ENCODE data around the gene GDAP1L1.
"Not testable (repeated sequence)": the region's sequence is repeated elsewhere in the genome, so short reads cannot be mapped to it uniquely, and the experiment has no call there.

GDAP1L1 gene

GRCh38 chr20:44231713-44232468 lies 15.2 kb upstream of the GDAP1L1 start:
- H3K27ac ChIP-seq (ENCODE audit: insufficient read depth, low read length, poor library complexity, severe bottlenecking) = no peak overlapping the region
- DNase-seq = no peak
- H3K4me3 ChIP-seq (ENCODE audit: insufficient read depth, low read depth, low read length, poor library complexity, severe bottlenecking) = no peak overlapping the region
- no peaks in the 10 kb centered on the region for H3K27me3 ChIP-seq (replicated peaks; ENCODE audit: control insufficient read depth, insufficient read depth, low read length, poor library complexity, severe bottlenecking)
- H3K9me3 ChIP-seq (ENCODE audit: control insufficient read depth, low read length) = no peaks in the 10 kb centered on the region
- H3K4me1 ChIP-seq (ENCODE audit: control insufficient read depth, insufficient read depth, low read length, poor library complexity, severe bottlenecking) = no peaks in the 10 kb centered on the region
- H3K36me3 ChIP-seq (ENCODE audit: control insufficient read depth, insufficient read depth, low read length) = no peaks in the 10 kb centered on the region

GRCh38 chr20:44232469-44232856 lies 14.6 kb upstream of the GDAP1L1 start:
- not testable (repeated sequence) for H3K9me3 ChIP-seq (ENCODE audit: control insufficient read depth, low read length); H3K36me3 ChIP-seq (ENCODE audit: control insufficient read depth, insufficient read depth, low read length); H3K27me3 ChIP-seq (replicated peaks; ENCODE audit: control insufficient read depth, insufficient read depth, low read length, poor library complexity, severe bottlenecking); H3K4me1 ChIP-seq (ENCODE audit: control insufficient read depth, insufficient read depth, low read length, poor library complexity, severe bottlenecking); H3K4me3 ChIP-seq (ENCODE audit: insufficient read depth, low read depth, low read length, poor library complexity, severe bottlenecking); DNase-seq; H3K27ac ChIP-seq (ENCODE audit: insufficient read depth, low read length, poor library complexity, severe bottlenecking)

GRCh38 chr20:44233436-44234016 lies 13.6 kb upstream of the GDAP1L1 start:
- no peak for DNase-seq
- Histone ChIP-seq H3K9me3 (ENCODE audit: control insufficient read depth, low read length) (no peaks in the 10 kb centered on the region), H3K27ac (ENCODE audit: insufficient read depth, low read length, poor library complexity, severe bottlenecking) (no peak overlapping the region), H3K4me3 (ENCODE audit: insufficient read depth, low read depth, low read length, poor library complexity, severe bottlenecking) (no peak overlapping the region), H3K4me1 (ENCODE audit: control insufficient read depth, insufficient read depth, low read length, poor library complexity, severe bottlenecking) (no peaks in the 10 kb centered on the region), H3K36me3 (ENCODE audit: control insufficient read depth, insufficient read depth, low read length) (no peaks in the 10 kb centered on the region), H3K27me3 (replicated peaks; ENCODE audit: control insufficient read depth, insufficient read depth, low read length, poor library complexity, severe bottlenecking) (no peaks in the 10 kb centered on the region)

DNA sequence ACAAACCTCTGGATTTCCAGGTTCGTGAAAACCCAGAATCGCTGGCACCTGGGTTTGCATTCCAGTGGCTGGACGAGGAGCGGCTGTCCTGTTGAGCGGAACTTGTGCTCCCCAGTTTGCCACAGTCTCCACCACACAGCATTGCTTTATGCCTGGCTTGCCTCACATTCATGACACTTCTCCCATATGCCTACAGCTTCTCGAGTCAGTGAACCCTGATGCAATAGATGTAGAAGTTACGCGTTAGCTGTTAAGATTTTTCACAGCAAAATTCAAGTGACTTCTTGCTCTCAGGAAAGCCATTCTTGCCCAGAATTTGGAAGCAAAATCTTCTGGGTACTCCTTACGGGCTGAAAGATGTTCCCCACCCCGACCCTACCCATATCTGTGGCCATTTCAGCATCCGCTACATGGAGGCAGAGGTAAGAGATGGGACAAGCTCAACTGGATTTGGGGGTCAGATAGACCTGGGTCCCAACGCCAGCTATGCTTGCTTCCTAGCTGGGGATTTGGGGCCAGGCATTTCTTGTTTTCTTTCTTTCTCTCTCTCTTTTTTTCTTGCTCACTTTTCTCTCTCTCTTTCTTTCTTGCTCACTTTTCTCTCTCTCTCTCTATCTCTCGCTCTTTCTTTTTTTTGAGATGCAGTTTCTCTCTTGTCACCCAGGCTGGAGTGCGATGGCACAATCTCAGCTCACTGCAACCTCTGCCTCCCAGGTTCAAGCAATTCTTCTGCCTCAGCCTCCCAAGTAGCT lies 12.4 kb upstream of the GDAP1L1 start:
- no peak for DNase-seq
- no peak overlapping the region for H3K4me3 ChIP-seq (ENCODE audit: insufficient read depth, low read depth, low read length, poor library complexity, severe bottlenecking)
- H3K27ac ChIP-seq (ENCODE audit: insufficient read depth, low read length, poor library complexity, severe bottlenecking) = no peak overlapping the region
- H3K36me3 ChIP-seq (ENCODE audit: control insufficient read depth, insufficient read depth, low read length) = no peaks in the 10 kb centered on the region
- H3K4me1 ChIP-seq (ENCODE audit: control insufficient read depth, insufficient read depth, low read length, poor library complexity, severe bottlenecking) = no peaks in the 10 kb centered on the region
- H3K27me3 ChIP-seq (replicated peaks; ENCODE audit: control insufficient read depth, insufficient read depth, low read length, poor library complexity, severe bottlenecking) = no peaks in the 10 kb centered on the region
- no peaks in the 10 kb centered on the region for H3K9me3 ChIP-seq (ENCODE audit: control insufficient read depth, low read length)

- DNase-seq = no peak
- no peak overlapping the region for H3K4me3 ChIP-seq (ENCODE audit: insufficient read depth, low read depth, low read length, poor library complexity, severe bottlenecking)
- no peak overlapping the region for H3K27ac ChIP-seq (ENCODE audit: insufficient read depth, low read length, poor library complexity, severe bottlenecking)
- H3K27me3 ChIP-seq (replicated peaks; ENCODE audit: control insufficient read depth, insufficient read depth, low read length, poor library complexity, severe bottlenecking) = no peaks in the 10 kb centered on the region
- no peaks in the 10 kb centered on the region for H3K36me3 ChIP-seq (ENCODE audit: control insufficient read depth, insufficient read depth, low read length)
- H3K9me3 ChIP-seq (ENCODE audit: control insufficient read depth, low read length) = no peaks in the 10 kb centered on the region
- H3K4me1 ChIP-seq (ENCODE audit: control insufficient read depth, insufficient read depth, low read length, poor library complexity, severe bottlenecking) = no peaks in the 10 kb centered on the region
Measured at GRCh38 chr20:44235702-44236101, 11.4 kb upstream of the GDAP1L1 start.

GRCh38 chr20:44236840-44237239 lies 10.3 kb upstream of the GDAP1L1 start:
- not testable (repeated sequence) for DNase-seq; H3K9me3 ChIP-seq (ENCODE audit: control insufficient read depth, low read length); H3K27ac ChIP-seq (ENCODE audit: insufficient read depth, low read length, poor library complexity, severe bottlenecking); H3K4me3 ChIP-seq (ENCODE audit: insufficient read depth, low read depth, low read length, poor library complexity, severe bottlenecking); H3K36me3 ChIP-seq (ENCODE audit: control insufficient read depth, insufficient read depth, low read length); H3K27me3 ChIP-seq (replicated peaks; ENCODE audit: control insufficient read depth, insufficient read depth, low read length, poor library complexity, severe bottlenecking); H3K4me1 ChIP-seq (ENCODE audit: control insufficient read depth, insufficient read depth, low read length, poor library complexity, severe bottlenecking)

- Histone ChIP-seq H3K9me3 (ENCODE audit: control insufficient read depth, low read length) (no peaks in the 10 kb centered on the region), H3K27ac (ENCODE audit: insufficient read depth, low read length, poor library complexity, severe bottlenecking) (no peak overlapping the region), H3K4me3 (ENCODE audit: insufficient read depth, low read depth, low read length, poor library complexity, severe bottlenecking) (no peak overlapping the region), H3K4me1 (ENCODE audit: control insufficient read depth, insufficient read depth, low read length, poor library complexity, severe bottlenecking) (no peaks in the 10 kb centered on the region), H3K36me3 (ENCODE audit: control insufficient read depth, insufficient read depth, low read length) (no peaks in the 10 kb centered on the region), H3K27me3 (replicated peaks; ENCODE audit: control insufficient read depth, insufficient read depth, low read length, poor library complexity, severe bottlenecking) (no peaks in the 10 kb centered on the region)
- no peak for DNase-seq
Measured at GRCh38 chr20:44241796-44242195, 5.3 kb upstream of the GDAP1L1 start.

DNA sequence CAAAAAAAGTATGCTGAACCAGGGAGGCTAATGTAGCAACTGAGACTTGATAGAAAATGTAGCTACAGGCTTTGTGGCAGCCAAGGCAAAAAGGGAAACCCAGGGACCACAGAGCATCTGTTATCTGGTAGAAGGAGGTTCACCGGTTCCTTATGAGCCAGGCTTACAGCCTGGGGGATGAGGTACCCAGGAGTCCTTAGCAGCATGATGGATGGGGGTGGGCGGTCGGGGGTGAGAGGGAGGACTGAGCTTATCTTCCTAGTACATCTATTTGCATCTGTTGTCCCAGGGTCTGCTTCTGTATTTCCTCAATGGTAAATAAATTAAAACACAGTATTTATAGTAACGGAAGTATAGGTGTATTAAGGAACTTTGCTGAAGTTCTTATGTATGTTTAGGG lies 1.1 kb upstream of the GDAP1L1 start:
- Histone ChIP-seq H3K27me3 (replicated peaks; ENCODE audit: control insufficient read depth, insufficient read depth, low read length, poor library complexity, severe bottlenecking) (no peaks in the 10 kb centered on the region), H3K4me1 (ENCODE audit: control insufficient read depth, insufficient read depth, low read length, poor library complexity, severe bottlenecking) (peaks cover 7% of the 10 kb centered on the region), H3K27ac (ENCODE audit: insufficient read depth, low read length, poor library complexity, severe bottlenecking) (no peak overlapping the region), H3K9me3 (ENCODE audit: control insufficient read depth, low read length) (no peaks in the 10 kb centered on the region), H3K36me3 (ENCODE audit: control insufficient read depth, insufficient read depth, low read length) (no peaks in the 10 kb centered on the region), H3K4me3 (ENCODE audit: insufficient read depth, low read depth, low read length, poor library complexity, severe bottlenecking) (no peak overlapping the region)
- no peak for DNase-seq

GRCh38 chr20:44247586-44248409 lies 690 bp downstream of the GDAP1L1 start:
- no peaks in the 10 kb centered on the region for H3K9me3 ChIP-seq (ENCODE audit: control insufficient read depth, low read length)
- no peaks in the 10 kb centered on the region for H3K27me3 ChIP-seq (replicated peaks; ENCODE audit: control insufficient read depth, insufficient read depth, low read length, poor library complexity, severe bottlenecking)
- no peak overlapping the region for H3K4me3 ChIP-seq (ENCODE audit: insufficient read depth, low read depth, low read length, poor library complexity, severe bottlenecking)
- peaks cover 7% of the 10 kb centered on the region for H3K4me1 ChIP-seq (ENCODE audit: control insufficient read depth, insufficient read depth, low read length, poor library complexity, severe bottlenecking)
- no peak for DNase-seq
- no peak overlapping the region for H3K27ac ChIP-seq (ENCODE audit: insufficient read depth, low read length, poor library complexity, severe bottlenecking)
- no peaks in the 10 kb centered on the region for H3K36me3 ChIP-seq (ENCODE audit: control insufficient read depth, insufficient read depth, low read length)

All from effector memory CD4-positive, alpha-beta T cell (primary cell).